Adrenal gland (tissue), 5 donors: ENCODE data around the gene CASKIN2.

Experiments
- CTCF ChIP-seq, 6 experiments: fragments of 450-650 bp in 4 of 6; fragments of 200-600 bp in 2 of 6; sonication (generic) in 1 of 6; IDR thresholded peaks; 1 replicate in 5 of 6; 2 replicates in 1 of 6; pipeline versions ENCODE4 v1.5.1 to v1.8.0; 2016 to 2021; ENCODE audit warnings: antibody characterized with exemption in 6 of 6, mild to moderate bottlenecking in 2 of 6, moderate library complexity in 1 of 6
- POLR2A ChIP-seq, 2 donors: fragments of 450-650 bp; IDR thresholded peaks; one replicate each; pipeline ENCODE4 v1.6.1; 2017; ENCODE audit warnings: antibody characterized with exemption in 2 of 2, mild to moderate bottlenecking in 2 of 2, moderate library complexity in 1 of 2
- donor health status: DM: no; HTN: no; CAD: no.

DNA sequence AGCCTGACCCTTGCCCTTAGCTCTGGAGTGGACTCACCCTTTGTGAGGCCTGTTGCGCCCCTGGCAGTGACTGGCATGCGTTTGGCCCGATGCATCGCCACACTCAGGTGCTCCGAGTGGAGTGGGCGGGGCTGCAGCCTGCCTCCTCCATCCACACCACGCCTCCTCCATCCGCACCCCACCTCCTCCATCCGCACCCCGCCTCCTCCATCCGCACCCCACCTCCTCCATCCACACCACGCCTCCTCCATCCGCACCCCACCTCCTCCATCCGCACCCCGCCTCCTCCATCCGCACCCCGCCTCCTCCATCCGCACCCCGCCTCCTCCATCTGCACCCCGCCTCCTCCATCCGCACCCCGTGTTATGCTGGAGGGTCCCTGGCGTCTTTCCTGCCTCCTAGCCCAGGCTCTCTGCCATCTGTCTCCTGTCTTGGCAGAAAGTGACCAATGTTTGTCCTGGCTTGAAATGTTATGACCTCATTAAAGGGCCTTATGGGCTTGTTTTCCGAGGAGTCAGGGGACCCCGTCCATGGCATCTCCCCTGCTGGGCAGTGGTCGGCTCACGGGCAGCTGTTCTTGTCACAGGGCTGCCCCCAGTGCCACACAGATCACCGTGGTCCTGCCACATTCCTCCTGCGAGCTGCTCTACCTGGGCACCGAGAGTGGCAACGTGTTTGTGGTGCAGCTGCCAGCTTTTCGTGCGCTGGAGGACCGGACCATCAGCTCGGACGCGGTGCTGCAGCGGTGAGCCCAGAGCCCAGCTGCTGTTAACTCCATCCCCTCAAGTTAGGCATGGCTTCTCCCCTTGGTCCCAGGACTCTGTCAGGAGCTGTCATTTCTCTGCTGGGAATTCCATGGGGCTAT lies 43.6 kb upstream of the CASKIN2 start:
- TF ChIP-seq CTCF (IDR thresholded peaks at IDR 0.05) (no peak), POLR2A (IDR thresholded peaks at IDR 0.05) (no peak)
